ENCODE results near the gene DUSP8.
"Not testable (repeated sequence)": the region's sequence is repeated elsewhere in the genome, so short reads cannot be mapped to it uniquely, and the experiment has no call there.

DUSP8 gene

DNA sequence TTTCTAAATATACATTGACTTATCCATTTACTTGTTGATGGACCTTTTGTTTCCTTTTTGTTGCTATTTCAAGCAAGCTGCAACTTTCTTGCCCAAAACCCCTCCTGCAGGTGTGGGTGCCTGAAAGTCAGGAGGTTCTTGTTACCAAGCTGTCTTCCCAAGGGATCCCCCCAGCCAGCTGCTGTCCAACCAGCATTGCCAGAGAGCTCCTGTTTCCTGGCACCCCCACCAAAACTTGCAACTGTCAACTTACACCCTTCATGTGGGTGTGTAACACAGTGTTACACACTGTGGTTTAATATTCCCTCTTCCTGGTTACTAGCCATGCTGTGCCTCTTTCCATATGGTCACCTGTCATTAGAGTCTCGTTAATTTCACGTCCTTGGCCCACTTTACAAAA, 14.6 kb upstream of the DUSP8 start:
- no peak for DNase-seq (ENCODE audit: low spot score)

DNA sequence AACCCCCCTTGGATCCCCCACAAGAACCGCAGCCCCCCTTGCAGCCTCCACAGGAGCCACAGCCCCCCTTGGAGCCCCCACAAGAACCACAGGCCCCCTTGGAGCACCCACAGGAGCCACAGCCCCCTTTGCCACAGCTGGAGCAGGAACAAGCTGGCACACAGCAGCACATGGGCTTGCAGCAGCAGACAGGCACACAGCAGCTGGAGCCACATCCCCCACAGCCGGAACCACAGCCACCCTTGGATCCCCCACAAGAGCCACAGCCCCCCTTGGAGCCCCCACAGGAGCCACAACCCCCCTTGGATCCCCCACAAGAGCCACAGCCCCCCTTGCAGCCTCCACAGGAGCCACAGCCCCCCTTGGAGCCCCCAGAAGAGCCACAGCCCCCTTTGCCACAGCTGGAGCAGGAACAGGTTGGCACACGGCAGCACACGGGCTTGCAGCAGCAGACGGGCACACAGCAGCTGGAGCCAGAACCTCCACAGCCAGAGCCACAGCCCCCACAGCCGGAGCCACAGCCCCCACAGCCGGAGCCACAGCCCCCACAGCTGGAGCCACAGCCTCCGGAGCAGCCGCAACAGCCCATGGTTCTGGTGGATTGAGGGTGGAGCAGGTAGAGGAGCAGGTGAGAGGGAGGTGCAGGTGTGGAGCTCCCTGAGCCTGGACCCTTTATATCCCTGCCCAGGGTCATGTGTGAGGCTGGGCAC, 12.7 kb upstream of the DUSP8 start, which contains the start of gene KRTAP5-1:
KRTAP5-1 (minus strand) TSS at position 623 of the 710 bp plus-strand sequence; CDS start at position 589, 34 bp downstream.
- not testable (repeated sequence) for DNase-seq (ENCODE audit: low spot score)

DNA sequence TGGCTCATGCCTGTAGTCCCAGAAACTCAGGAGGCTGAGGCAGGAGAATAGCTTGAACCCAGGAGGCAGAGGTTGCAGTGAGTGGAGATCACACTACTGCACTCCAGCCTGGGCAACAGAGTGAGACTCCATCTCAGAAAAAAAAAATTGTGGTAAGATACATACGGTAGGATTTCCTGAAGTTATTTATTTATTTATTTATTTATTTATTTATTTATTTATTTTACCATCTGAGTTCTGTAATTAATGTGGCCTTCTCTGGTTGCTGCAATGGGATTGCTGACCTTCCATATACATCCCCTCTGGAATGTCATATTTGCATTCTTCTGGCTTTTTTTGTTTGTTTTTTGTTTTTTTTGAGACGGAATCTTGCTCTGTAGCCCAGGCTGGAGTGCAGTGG, 10.8 kb upstream of the DUSP8 start:
- not testable (repeated sequence) for DNase-seq (ENCODE audit: low spot score)

DNA sequence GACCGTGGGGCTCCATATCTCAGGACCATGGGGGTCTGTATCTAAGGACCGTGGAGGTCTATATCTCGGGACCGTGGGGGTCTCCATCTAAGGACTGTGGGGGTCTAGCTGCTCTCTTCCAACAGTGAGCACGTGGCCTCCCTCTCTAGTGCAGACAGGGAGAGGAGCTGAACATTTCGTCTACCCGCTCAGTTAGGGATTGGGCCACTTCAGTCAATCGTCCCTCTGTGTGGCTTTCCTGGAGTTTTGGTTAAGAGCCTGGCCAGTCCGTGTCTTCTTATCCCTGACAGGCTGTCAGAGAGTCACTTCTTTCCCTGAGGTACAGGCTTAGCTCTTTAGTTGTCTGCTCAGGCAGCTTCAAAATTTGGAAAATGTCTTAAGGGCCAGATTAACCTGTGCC, 9.9 kb upstream of the DUSP8 start:
- DNase-seq (ENCODE audit: low spot score) = no peak

DNA sequence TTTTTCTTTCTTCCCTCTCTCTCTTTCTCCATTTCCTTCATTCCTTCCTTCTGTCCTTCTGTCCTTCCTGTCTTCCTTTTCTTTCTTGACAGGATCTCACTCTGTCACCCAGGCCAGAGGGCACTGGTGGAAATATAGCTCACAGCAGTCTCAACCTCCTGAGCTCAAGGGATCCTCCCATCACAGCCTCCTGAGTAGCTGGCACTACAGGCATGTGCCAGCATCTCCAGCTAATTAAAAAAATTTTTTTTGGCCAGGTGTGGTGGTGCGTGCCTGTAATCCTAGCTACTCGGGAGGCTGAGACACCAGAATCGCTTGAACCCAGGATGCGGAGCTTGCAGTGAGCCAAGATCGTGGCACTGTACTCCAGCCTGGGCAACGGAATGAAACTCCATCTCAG, 4.8 kb upstream of the DUSP8 start:
- DNase-seq (ENCODE audit: low spot score) = no peak

DNA sequence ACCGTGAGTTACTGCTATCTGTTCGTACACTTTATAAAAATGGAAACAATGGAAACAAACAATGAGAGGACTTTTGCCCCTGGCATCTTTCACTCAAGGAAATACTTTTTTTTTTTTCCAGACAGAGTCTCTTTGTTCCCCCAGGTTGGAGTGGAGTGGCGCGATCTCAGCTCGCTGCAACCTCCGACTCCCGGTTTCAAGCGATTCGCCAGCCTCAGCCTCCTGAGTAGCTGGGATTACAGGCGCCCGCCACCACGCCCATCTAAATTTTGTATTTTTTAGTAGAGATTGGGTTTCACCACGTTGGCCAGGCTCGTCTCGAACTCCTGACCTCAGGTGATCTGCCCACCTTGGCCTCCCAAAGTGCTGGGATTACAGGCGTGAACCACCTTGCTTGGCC, 3.7 kb upstream of the DUSP8 start:
- not testable (repeated sequence) for DNase-seq (ENCODE audit: low spot score)

DNA sequence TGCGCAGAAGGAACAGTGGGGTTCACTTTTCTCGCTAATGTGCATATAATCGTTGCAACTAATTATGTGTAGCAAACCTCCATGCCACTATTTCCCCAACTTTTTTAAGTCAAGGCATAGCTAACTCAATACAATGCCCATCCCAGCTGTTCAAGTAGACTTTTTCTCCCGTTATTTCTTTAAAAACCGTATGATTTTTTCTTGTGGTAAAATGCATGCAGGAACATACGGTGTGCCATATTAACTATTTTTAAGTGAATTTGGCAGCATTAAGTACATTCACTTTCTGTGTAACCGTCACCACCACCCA, 2.8 kb upstream of the DUSP8 start:
- DNase-seq (ENCODE audit: low spot score) = no peak

DNA sequence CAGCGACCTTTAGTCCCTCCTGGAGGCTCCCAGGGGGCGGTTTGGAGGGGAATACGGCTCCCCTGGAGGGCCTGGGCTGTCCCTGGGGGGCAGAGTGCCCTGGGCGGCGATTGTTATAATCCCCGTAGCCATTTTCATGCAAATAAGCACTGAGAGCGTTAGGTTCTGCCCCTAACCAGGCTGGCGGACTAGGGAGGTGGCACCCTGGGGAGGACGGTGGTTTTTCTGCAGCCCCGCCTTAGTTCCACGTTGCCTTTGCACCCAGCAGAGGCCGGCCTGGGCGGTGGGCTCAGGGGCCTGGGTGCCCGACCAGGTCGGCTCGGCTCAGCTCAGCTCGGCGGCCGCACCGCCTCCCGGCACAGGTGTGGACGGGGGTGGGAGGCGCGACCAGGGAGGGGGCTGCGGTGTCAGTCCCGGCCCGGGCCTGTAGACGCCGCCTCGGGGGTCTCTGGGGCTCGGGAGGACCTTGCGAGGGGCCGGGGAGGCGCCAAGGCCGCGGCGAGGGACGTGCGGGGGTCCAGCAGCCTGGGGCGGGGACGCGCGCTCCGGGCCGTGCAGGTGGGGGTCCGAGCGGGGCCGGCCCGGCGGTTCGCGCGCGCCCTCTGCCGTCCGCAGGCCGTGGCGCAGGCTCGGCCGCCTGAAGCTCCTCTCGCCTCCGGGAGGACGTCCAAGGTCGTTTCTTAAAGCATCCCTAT, 2.3 kb upstream of the DUSP8 start:
- DNase-seq (ENCODE audit: low spot score) = peak; percentile 89

DNA sequence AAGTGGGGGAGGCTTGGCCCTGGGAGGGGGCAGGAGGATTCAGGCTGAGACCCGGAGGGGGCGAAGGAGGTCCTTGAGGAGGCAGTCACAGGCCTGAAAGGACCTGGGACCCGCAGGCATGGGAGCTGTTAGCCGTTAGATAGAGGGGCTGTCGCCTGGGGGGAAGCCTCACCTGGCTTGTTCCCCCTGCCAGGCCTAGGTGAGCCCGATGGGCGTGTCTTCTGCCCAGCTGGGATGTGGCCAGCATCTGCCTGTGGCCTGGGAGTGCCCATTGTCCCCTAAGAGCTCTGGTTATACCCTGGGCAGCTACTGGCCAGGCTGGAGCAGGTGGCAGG, 1.8 kb upstream of the DUSP8 start:
- no peak for DNase-seq (ENCODE audit: low spot score)

DNA sequence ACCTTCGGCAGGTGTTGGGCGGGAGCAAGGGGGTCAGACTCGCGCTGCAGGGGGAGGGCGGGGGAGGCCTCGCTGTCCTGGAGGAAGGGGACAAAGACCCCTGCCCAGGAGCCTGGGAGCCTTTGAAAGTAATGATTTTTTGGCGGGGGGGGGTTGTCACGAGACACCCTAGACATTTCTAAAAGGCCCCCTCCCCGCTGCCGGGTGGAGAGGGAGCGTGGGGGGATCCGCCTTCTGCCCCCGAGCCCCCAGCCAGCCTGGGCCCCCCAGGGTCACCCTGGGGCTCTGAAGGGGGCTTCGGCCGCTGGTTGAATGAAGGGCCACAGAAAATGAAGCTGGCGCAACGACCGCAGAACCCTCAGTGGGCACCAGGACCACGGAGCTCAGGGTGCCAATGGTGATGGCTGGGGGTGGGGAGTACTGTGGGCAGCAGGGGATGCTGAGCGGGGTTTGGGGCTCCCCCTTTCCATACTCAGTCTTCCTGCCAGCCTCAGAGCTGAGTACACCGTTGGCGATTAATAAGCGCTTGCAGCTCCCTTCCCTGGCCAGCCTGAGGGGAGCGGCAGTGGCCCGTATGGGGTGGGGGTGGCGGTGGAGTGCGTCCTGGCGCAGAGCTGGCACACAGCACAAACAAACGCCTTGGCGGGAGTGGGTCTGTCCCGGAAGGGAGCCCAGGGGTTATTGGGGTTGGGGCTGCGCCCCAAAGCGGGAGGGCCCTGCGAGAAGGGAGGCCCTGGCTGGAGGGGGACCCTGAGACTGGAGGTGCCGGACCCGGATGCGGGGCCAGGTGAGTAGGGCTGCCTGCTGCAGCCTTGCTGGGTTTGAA, 1.2 kb upstream of the DUSP8 start:
- no peak for DNase-seq (ENCODE audit: low spot score)

DNA sequence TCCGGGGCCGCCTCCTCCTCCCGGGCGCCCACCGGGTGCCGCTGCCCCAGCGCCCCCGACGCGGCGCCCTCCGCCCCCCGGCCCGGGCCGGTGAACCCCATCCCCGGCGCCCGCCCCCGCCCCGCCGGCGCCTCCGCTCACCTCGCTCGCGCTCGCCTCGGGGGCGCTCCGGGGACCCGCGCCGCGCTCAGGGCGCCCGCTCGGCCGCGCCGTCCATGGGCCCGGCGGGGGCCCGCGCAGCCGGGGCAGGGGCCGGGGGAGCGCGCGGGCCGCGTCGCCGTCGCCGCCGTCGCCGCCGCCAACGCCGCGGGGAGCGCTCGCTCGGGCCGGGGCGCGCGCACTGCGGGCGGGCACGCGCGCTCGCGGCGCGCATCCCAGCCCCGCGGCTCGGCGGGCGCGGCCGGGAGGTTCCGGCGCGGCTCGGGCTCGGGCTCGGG, 293 bp downstream of the DUSP8 start:
- no peak for DNase-seq (ENCODE audit: low spot score)

DNA sequence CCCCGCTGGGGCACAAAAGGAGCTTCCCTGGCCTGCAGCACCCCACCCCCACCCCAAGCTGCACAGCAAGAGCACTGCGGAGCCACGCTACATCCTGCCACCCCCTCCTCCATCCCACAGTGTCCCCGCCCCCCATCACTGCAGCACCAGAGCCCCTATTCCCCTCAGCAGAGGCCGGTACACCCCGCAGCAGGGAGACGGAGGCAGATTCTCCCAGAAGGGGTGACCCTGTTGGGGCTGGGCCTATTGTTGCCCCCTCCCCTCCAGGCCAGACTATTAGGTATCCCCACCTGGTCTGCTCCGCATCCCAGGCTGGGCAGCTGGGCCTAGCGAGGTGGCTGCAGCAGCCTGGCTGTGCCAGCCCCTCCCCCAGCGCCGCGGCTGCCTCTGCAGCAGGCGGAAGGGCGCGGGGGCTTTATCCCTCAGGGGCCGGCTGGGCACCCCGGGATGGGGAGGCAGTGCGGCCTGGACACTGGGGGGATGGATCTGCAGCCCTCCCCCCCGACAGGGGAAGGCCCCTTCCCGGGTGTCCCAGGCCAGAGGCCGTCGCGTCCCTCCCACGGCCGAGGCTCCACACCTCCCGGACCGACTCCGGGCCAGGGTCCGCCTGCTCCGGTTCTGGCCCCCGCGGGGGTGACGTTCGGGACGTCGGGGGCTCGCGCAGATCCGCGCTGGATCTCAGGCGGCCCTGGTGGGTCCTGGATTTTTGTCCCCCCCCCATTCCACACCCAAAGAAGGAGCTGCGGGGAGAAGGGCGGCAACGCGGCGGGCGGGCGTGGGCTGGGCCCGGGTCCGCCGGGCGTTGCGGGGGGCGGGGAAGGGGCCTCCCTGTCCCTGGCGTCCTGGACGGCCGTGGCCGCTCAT, 943 bp downstream of the DUSP8 start:
- no peak for DNase-seq (ENCODE audit: low spot score)

DNA sequence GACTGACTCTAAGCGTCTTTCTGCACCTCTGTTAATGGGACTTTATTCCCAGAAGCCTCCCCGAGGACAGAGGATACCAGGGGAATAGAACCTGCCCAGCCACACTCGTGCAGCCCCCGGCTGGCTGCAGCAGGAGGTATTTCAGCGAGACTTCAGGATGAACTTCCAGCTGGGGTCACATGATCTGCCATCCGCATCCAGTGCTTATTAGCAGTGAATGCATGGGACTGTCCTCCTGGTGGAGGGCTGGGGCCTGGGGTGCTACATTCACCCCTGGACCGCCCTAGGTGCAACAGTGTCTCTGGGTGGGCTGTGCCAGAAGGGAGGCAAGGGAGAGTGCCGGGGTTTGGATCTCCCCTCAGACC, 1.6 kb downstream of the DUSP8 start:
- DNase-seq (ENCODE audit: low spot score) = no peak

DNA sequence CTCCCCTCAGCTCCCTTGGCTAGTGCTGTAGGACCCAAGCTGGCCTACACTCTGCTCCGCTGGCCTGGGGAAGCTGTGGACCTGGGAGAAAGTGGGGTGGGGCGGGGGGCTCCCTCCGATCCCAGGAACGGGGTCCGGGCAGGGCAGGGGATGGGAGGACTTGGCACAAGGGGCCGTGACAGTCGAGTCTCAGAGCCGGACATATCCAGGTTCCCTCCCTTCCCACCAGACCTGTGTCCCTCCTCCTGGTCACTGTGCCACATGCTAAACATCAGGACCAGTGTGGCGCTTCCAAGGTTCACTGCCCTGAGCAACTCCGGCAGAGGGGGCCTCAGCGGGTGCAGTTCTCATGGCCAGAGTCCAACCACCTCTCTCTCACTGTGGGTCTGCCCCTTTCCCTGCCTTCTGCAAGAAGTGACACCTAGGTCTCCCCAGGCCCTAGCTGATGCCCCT, 2.0 kb downstream of the DUSP8 start:
- DNase-seq (ENCODE audit: low spot score) = no peak

DNA sequence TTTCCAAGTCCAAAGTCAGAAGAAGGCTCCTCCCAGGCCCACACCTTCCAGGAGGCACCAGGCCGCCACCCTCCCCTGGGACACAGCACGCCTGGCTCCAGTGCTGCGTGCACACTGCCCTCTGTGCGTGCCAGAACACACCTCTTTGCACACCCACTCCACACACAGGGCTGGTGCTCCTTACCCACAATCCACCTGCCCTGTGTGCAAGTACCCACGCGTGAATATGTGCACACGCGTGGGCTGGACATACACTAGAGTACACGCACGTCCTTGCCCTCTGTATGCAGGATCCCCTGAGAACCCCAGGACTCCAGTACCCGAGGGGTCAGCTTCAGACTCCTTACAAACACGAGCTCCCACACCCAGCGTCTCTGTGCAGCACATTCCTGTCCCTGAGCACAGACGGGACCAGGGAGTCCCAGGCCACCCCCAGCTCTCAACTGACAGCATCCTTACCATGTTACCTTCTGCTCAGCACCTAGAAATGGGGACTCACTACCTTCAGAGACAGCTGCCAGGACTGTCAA, 2.8 kb downstream of the DUSP8 start:
- DNase-seq (ENCODE audit: low spot score) = no peak

DNA sequence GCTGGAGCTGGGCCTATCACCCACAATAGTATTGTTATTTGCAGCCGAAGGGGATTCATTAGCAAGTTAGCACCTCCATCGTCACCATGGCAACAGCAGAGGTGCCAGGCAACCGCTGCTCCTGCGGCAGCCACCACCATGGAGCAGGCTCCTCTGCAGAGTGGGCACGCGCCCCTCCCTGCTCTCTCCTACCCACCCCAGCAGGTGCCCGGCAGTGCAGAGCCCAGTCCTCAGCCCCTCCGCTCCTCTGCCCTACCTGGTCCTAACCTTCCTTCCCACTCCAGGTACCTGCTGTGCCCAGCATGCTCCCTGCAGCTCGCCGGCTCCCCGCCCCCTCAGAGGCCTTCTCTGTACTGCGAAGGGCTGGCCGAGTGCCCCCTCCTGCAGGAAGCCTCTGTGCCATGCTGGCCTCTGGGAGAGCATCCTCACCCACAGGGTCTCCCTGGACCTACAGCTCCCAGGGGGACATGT, 3.6 kb downstream of the DUSP8 start:
- DNase-seq (ENCODE audit: low spot score) = no peak

DNA sequence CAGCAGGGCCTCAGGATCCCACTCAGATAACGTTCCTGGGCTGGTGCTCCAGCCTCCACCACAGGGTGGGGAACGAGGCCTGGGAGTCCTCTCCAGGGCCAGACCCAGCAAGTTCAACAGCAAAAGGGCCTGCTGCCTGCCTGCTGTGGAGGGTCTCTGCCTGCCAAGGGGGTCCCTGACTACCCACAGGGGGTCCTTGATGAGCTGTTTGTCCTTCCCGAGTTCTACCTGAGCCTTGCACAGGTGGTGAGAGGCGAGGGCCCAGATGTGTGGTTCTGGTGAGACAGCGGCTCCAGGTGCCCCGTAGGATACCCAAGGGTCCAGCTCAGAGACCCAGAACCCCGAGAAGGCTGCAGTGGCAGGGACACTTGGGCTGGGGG, 4.4 kb downstream of the DUSP8 start:
- no peak for DNase-seq (ENCODE audit: low spot score)

DNA sequence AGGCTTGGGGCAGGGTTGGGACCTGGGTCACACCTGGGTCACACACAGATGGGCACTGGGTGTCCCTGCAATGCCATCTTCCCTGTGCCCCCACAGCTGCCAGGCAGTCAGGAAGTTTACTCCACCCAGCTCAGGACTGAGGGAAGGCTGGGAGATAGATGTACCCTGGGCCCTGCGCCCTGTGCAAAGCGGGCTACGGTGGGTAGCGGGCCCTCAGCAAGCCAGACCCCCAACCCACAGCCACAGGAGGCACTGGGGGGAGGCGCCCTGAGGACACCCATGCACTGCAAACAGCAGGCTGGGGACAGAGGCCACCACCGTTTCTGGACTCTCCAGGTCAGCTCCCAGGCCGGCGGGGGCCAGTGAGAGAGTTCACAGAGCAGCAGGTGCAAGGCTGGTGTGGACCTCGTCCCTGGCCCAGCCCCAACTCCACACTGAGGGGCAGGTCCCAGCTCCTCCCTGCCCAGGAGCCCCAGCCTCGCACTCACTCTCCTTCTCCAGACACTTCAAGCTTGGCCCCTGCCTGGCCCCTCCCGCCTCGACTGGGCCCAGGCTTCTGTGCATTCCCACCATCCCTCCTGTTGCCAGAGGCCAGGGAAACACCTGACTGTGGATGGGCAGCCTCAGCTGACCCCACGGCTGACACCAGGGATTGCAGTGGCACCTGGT, 4.9 kb downstream of the DUSP8 start:
- no peak for DNase-seq (ENCODE audit: low spot score)

DNA sequence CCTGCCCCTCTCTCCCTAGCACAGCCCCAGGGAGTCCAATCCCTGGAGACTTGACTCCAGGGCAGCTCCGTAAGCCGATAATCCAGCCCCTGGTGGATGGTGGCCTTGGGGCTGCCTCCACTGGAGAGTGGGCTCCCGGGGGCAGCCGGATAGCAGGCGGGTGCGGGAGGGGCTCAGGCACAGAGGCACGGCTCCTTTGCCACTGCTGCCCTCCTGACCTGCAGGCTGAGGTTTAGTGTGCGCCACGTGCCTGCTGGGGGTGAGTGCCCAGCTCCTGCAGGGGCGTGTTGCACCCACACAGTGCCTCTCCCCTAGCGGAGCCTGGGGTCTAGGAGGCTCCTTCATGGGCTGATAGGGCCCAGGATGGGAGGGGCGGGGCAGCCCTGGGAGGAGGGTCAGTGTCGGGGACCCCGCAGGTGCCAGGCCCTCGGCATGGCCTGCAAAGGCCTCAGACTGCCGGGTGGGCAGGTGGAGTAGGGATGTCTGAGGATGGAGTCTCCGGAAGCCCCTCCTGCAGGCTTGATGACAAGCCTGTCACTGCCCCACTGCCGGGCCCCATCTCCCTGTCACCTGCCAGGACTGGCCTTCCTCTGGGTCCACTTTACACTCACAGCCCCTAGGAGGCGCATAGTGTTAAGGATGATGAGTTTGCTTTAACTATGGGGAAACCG, 5.6 kb downstream of the DUSP8 start:
- DNase-seq (ENCODE audit: low spot score) = no peak

DNA sequence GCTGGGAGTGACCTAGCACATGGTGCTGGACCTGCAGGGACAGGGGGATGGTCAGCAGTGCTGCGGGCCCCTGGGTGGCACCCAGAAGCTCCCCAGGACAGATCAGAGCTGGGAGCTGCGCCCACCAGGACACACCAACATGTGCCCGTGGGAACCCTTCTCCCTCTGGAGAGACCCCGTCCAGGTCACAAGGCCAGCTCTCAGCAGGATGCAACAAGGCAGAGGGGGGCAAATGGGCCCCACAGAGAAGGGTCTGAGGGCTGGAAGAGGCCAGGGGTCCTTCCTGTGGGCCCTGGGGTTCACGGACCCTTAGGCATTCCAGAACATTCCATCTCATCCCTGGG, 6.2 kb downstream of the DUSP8 start:
- no peak for DNase-seq (ENCODE audit: low spot score)

Data from AG20443 (cell line).